ENCODE results near the gene DLG1. TPM values are rescaled to one million over a fixed set of nuclear protein-coding genes. Genes with fewer than 3 reads are reported as not detected.
A peak's percentile ranks its signal among the peaks of the same experiment; 100 is the strongest.

DLG1 gene
- total and polyA plus RNA-seq, 2 of the 4 experiments (the other 2 are of a cell fraction) = 21.2 to 57.7 TPM

DNA sequence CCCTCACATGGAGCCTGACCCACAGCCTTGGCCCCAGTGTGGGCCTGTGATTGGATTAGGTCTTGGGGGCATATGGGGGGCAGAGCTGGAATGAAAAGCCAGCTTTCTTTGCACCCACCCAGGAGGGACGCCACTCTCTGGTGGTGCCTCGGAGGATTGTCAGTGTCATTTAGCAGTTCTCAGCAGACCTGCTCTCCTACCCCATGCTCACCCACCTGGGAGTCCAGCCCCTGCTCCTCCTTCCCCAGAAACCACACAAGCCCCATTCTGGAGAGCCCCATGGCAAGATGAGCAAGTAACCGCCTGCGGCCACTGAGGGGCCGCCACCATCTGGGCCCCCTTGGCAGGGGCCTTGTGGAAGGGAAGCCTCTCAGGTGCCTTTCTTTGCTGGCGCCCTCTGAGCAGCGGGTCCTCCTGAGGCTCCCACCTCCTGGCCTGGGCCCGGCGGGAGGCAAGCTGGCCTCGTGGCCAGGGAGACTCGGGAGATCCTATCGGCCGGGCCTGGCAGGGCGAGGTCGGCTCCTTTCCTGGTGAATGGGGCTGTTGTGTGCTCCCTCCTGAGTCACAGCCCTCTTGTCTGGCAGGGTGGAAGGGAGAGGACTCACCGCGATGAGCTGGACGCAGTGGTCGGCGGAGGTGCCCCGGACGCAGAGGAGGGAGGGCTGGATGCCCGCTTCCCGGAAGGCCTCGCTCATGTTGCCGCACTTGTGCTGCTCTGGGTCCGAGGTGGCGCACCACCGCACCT, 271.1 kb downstream of the DLG1 start:
- BruUV-seq (replicated peaks) = no TSS peak
- DNase-seq (peak; percentile 6), ATAC-seq (ENCODE audit: low read depth) (no peak)
- Histone ChIP-seq H4K20me1 (ENCODE audit: insufficient read depth, low read length) (no peaks in the 10 kb centered on the region), H2AK5ac (ENCODE audit: low read depth, low read length) (no peak overlapping the region), H3K27ac (ENCODE audit: insufficient read depth, low read length) (no peak overlapping the region), H2BK20ac (ENCODE audit: low read depth, low read length) (no peak overlapping the region), H3K9ac (ENCODE audit: low read depth, low read length) (no peak overlapping the region), H3K27me3 (ENCODE audit: control insufficient read depth, insufficient read depth, low read length) (peaks cover 37% of the 10 kb centered on the region), H2BK15ac (ENCODE audit: low read depth, low read length) (no peak overlapping the region), H3K9me1 (ENCODE audit: insufficient read depth, low read length) (peaks cover 14% of the 10 kb centered on the region), H3K4me1 (ENCODE audit: control insufficient read depth, insufficient read depth, low read length) (peaks cover 8% of the 10 kb centered on the region), H2BK120ac (ENCODE audit: low read depth, low read length) (no peak overlapping the region), H2AFZ (replicated peaks; ENCODE audit: low read length, poor library complexity) (no peak overlapping the region), H3K18ac (ENCODE audit: low read depth, low read length) (no peak overlapping the region), H2AK9ac (replicated peaks; ENCODE audit: low read depth, low read length, poor library complexity) (no peak overlapping the region), H2BK5ac (ENCODE audit: low read depth, low read length, poor library complexity, severe bottlenecking) (no peak overlapping the region), H3K79me1 (ENCODE audit: low read depth in 1 of 2, low read length in 2 of 2) (no peaks in the 10 kb centered on the region), H3K56ac (ENCODE audit: extremely low read depth, insufficient read depth, low read length) (no peak overlapping the region), H4K8ac (ENCODE audit: low read depth in 2 of 2, low read length in 2 of 2) (no peak overlapping the region), H4K5ac (ENCODE audit: low read depth, low read length) (no peak overlapping the region), H3K4ac (ENCODE audit: low read depth, low read length) (no peak overlapping the region), H3K4me3 (ENCODE audit: insufficient read depth, low read depth, low read length) (no peak overlapping the region), H4K91ac (ENCODE audit: insufficient read depth, low read depth, low read length) (no peak overlapping the region), H3K36me3 (ENCODE audit: control insufficient read depth, insufficient read depth, low read length) (no peaks in the 10 kb centered on the region), H3K4me2 (ENCODE audit: low read depth, low read length) (no peak overlapping the region), H3K9me3 (ENCODE audit: control insufficient read depth, insufficient read depth, low read length) (no peaks in the 10 kb centered on the region), H3K14ac (replicated peaks; ENCODE audit: low read depth, low read length) (no peak overlapping the region), H3K23ac (ENCODE audit: low read depth, low read length) (no peak overlapping the region)
- dilution Hi-C loops (cut with HindIII; ENCODE audit: low sequenced_read_pairs, unreplicated experiment) = no loop called here
- 90% methylated on average over 14 of the region's 29 CpGs; no CpG with 5 or more reads in 1 of the 2 experiments for WGBS, 2 experiments (ENCODE audit: extremely low coverage in 2 of 2, insufficient read length in 1 of 2)
- no peak for TF ChIP-seq POLR2A (IDR thresholded peaks at IDR 0.05; ENCODE audit: low read depth, low read length)
- TF ChIP-seq CEBPB (IDR thresholded peaks at IDR 0.05; ENCODE audit: low read depth, low read length) = no peak
- in situ Hi-C loops (cut with MboI; ENCODE audit: low sequenced_read_pairs) = no loop called here
- ChIA-PET CTCF (interaction anchor here (0.7 kb wide), 1 partner anchor 18 kb away, joined by 3 read pairs; no protein-coding TSS in a partner anchor), POLR2A (ENCODE audit: unreplicated experiment) (no interaction called here)
- intact Hi-C loops (cut with micrococcal nuclease) = no loop called here

All from IMR-90 (cell line).